Liver (tissue), 9 donors: ENCODE results near the gene DMRT1. TPM values are rescaled to one million over a fixed set of nuclear protein-coding genes. Genes with fewer than 3 reads are reported as not detected.

Source experiments
- DNase-seq: peaks from one replicate; pipeline ENCODE4 v3.0.0-alpha.2; 2017; ENCODE audit warnings: low spot score
- H3K27ac ChIP-seq, 2 donors: one replicate each; pipeline ENCODE4 v1.7.0; 2013; ENCODE audit warnings: inconsistent platforms in 2 of 2, low read length in 2 of 2, control low read depth in 1 of 2, low read depth in 1 of 2, mild to moderate bottlenecking in 1 of 2
- H3K27me3 ChIP-seq, 4 donors: one replicate each; pipeline versions ENCODE4 v1.6.1 to v1.7.0; 2013; ENCODE audit warnings: low read length in 3 of 4, inconsistent platforms in 1 of 4, mild to moderate bottlenecking in 1 of 4, moderate library complexity in 1 of 4; ENCODE audit not compliant: control insufficient read depth in 4 of 4, insufficient read depth in 4 of 4
- H3K36me3 ChIP-seq, 4 donors: one replicate each; pipeline versions ENCODE4 v1.6.1 to v1.7.0; 2013; ENCODE audit warnings: low read length in 3 of 4, mild to moderate bottlenecking in 3 of 4, low read depth in 1 of 4, moderate library complexity in 1 of 4; ENCODE audit not compliant: control insufficient read depth in 4 of 4, insufficient read depth in 3 of 4
- H3K4me1 ChIP-seq, 4 donors: one replicate each; pipeline versions ENCODE4 v1.6.1 to v1.7.0; 2013; ENCODE audit warnings: low read length in 3 of 4, mild to moderate bottlenecking in 3 of 4, moderate library complexity in 1 of 4; ENCODE audit not compliant: control insufficient read depth in 4 of 4, insufficient read depth in 4 of 4
- H3K4me3 ChIP-seq, 3 donors: one replicate each; pipeline versions ENCODE4 v1.6.1 to v1.7.0; 2013; ENCODE audit warnings: low read length in 3 of 3, control low read depth in 1 of 3, low read depth in 1 of 3, mild to moderate bottlenecking in 1 of 3
- H3K9ac ChIP-seq, 2 donors: one replicate each; pipeline ENCODE4 v1.7.0; 2013; ENCODE audit warnings: low read length in 2 of 2, mild to moderate bottlenecking in 2 of 2, moderate library complexity in 2 of 2, control low read depth in 1 of 2, low read depth in 1 of 2
- H3K9me3 ChIP-seq, 4 donors: one replicate each; pipeline versions ENCODE4 v1.6.1 to v1.7.0; 2013; ENCODE audit warnings: low read length in 3 of 4; ENCODE audit not compliant: control insufficient read depth in 4 of 4
- EGR1 ChIP-seq, 2 donors: IDR thresholded peaks; 2 replicates each; pipeline ENCODE4 v1.6.1; 2016 to 2018; ENCODE audit warnings: antibody characterized with exemption in 2 of 2, low read depth in 2 of 2
- FOXA1 ChIP-seq: IDR thresholded peaks from 2 replicates; pipeline ENCODE4 v1.6.1; 2016; ENCODE audit warnings: antibody characterized with exemption
- GABPA ChIP-seq, 2 donors: IDR thresholded peaks in 1 of 2; conservative IDR thresholded peaks in 1 of 2; 2 replicates each; pipeline ENCODE4 v1.6.1; 2016; ENCODE audit warnings: antibody characterized with exemption in 2 of 2, mild to moderate bottlenecking in 1 of 2, moderate library complexity in 1 of 2
- HNF4A ChIP-seq, 2 donors: conservative IDR thresholded peaks; 2 replicates each; pipeline ENCODE4 v1.6.1; 2016; ENCODE audit warnings: antibody characterized with exemption in 2 of 2, mild to moderate bottlenecking in 2 of 2
- HNF4G ChIP-seq: IDR thresholded peaks from 2 replicates; pipeline ENCODE4 v1.6.1; 2016; ENCODE audit warnings: antibody characterized with exemption
- JUND ChIP-seq, 2 donors: IDR thresholded peaks; 2 replicates each; pipeline ENCODE4 v1.6.1; 2016; ENCODE audit warnings: antibody characterized with exemption in 2 of 2
- NR2F2 ChIP-seq: IDR thresholded peaks from 2 replicates; pipeline ENCODE4 v1.6.1; 2016; ENCODE audit warnings: antibody characterized with exemption
- RAD21 ChIP-seq, 2 donors: IDR thresholded peaks; 2 replicates each; pipeline ENCODE4 v1.6.1; 2016; ENCODE audit warnings: antibody characterized with exemption in 2 of 2, mild to moderate bottlenecking in 2 of 2
- RXRA ChIP-seq, 2 donors: IDR thresholded peaks; 2 replicates each; pipeline ENCODE4 v1.6.1; 2017 to 2018; ENCODE audit warnings: antibody characterized with exemption in 2 of 2, mild to moderate bottlenecking in 1 of 2
- SP1 ChIP-seq: IDR thresholded peaks from 2 replicates; pipeline ENCODE4 v1.6.1; 2018; ENCODE audit warnings: antibody characterized with exemption, mild to moderate bottlenecking
- TAF1 ChIP-seq: conservative IDR thresholded peaks from 2 replicates; pipeline ENCODE4 v1.6.1; 2016; ENCODE audit warnings: antibody characterized with exemption, mild to moderate bottlenecking
- YY1 ChIP-seq: IDR thresholded peaks from 2 replicates; pipeline ENCODE4 v1.6.1; 2016; ENCODE audit warnings: antibody characterized with exemption, mild to moderate bottlenecking
- WGBS: extraction: QIAGEN DNeasy Blood & Tissue Kit; methylation state at CpG from one replicate; pipeline ENCODE4 v1.1.7; 2013; 5-methylcytosine and 5-hydroxymethylcytosine counted together
- polyA plus RNA-seq, 2 donors: library from polyadenylated mRNA; stranded (reverse) in 1 of 2; unstranded in 1 of 2; fragments of 200-250 nt in 1 of 2; fragments of >200 nt in 1 of 2; fragmentation: Nextera tagmentation in 1 of 2; extraction: Ambion mirVana in 1 of 2; gene quantifications; one replicate each; pipeline versions ENCODE4 v1.2.1 to v1.2.3, GENCODE V29; 2013 to 2015
- total RNA-seq, 2 donors: library from RNA; depleted of rRNA; stranded (reverse); fragments of >200 nt; gene quantifications; one replicate each; pipeline ENCODE4 v1.2.3, GENCODE V29; 2014
- TF ChIP-seq, protein P1 (sequence below): IDR thresholded peaks from 2 replicates; pipeline ENCODE4 v1.6.1; 2016; ENCODE audit warnings: antibody characterized with exemption, mild to moderate bottlenecking
- TF ChIP-seq, protein P2 (sequence below): IDR thresholded peaks from 2 replicates; pipeline ENCODE4 v1.6.1; 2016; ENCODE audit warnings: antibody characterized with exemption
- TF ChIP-seq, protein P3 (sequence below): IDR thresholded peaks from 2 replicates; pipeline ENCODE4 v1.6.1; 2016; ENCODE audit warnings: antibody characterized with exemption
- TF ChIP-seq, protein P4 (sequence below): IDR thresholded peaks from 2 replicates; pipeline ENCODE4 v1.6.1; 2016; ENCODE audit warnings: antibody characterized with exemption
- TF ChIP-seq, protein P5 (sequence below): fragments of 150-350 bp; IDR thresholded peaks from 2 replicates; pipeline ENCODE4 v1.5.1; 2017; ENCODE audit warnings: improper control_type of control experiment, low read depth, low read length; ENCODE audit not compliant: missing input control
- donor health status: healthy.
- donor health status: healthy.
- donor health status: healthy.
- donor health status: healthy.
- donor health status: healthy.

The DMRT1 gene
- total and polyA plus RNA-seq, 4 donors: not detected

DNA sequence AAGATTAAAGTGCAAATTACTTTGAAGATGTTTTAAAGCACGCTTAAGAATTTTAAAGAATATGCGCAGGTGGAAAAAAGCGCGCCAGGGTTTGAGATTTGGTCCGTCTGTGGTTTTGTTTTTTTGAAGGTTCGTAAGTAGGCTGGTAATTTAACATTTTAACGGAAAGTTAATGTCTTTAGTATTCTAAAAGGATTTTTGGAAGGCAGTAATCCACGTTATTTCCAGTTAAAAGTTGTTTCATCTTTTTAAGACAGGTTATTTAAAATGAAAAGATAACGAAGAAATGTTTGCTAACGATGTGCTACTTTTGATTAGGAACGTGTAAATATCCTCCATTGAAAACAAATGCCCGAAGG, 1.9 kb downstream of the DMRT1 start:
- TF ChIP-seq YY1: no peak
- Histone ChIP-seq H3K4me1 (peaks cover 0 to 15% (median 5%) of the 10 kb centered on the region in 4 donors), H3K36me3 (no peaks in the 10 kb centered on the region), H3K27me3 (peaks cover 3 to 21% (median 13%) of the 10 kb centered on the region in 4 donors), H3K4me3 (no peak overlapping the region), H3K9ac (no peak overlapping the region), H3K9me3 (no peaks in the 10 kb centered on the region), H3K27ac (no peak overlapping the region)
- 9% methylated on average over 12 of the region's 12 CpGs for WGBS
- no peak for DNase-seq

DNA sequence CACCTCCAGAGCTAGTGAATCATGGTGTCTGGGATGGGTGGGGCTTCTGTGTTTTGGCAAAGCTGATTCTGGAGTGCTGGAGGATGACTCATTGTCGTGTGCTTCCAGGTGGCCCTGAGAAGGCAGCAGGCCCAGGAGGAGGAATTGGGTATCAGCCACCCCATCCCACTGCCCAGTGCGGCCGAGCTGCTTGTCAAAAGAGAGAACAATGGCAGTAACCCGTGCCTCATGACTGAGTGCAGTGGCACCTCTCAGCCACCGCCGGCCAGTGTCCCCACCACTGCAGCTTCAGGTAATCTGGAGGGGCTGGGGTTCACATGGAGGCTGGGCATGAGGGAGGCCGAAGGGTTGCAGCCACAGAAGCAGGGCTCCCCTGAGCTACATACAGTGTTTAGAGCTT, 5.4 kb downstream of the DMRT1 start:
- WGBS: 61% methylated on average over 7 of the region's 7 CpGs

DNA sequence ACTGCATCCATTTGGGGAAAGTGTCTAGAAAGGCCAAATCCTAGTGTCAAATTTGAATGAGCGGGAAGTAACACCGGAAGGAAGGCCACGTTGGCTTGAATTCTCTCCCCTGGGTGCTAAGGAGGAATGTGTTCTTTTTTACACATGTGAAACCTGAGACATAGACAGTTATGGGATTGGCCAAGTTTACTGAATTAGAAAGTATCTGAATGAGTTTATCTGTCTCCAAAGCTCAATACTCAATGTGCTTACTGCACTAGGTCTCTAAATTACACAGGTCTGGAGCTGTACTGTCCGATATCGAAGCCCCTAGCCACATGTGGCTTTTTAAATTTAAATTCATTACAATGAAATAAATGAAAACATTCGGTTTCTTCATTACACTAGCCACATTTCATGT, 6.0 kb downstream of the DMRT1 start:
- peaks cover 0 to 4% (median 0%) of the 10 kb centered on the region in 4 donors for H3K4me1 ChIP-seq
- no peak overlapping the region for H3K27ac ChIP-seq
- no peak overlapping the region for H3K9ac ChIP-seq
- H3K36me3 ChIP-seq: no peaks in the 10 kb centered on the region
- 52% methylated on average over 6 of the region's 6 CpGs for WGBS
- H3K9me3 ChIP-seq: no peaks in the 10 kb centered on the region
- H3K4me3 ChIP-seq: no peak overlapping the region
- peaks cover 0 to 13% (median 10%) of the 10 kb centered on the region in 4 donors for H3K27me3 ChIP-seq
- no peak for DNase-seq
- TF ChIP-seq RXRA (IDR thresholded peaks at IDR 0.05) (no peak), YY1 (no peak), SP1 (no peak), HNF4A (conservative IDR thresholded peaks at IDR 0.05) (no peak), FOXA1 (no peak), JUND (IDR thresholded peaks at IDR 0.05) (no peak), EGR1 (IDR thresholded peaks at IDR 0.05; ENCODE audit: low read depth in 2 of 2) (no peak), NR2F2 (no peak), GABPA (IDR thresholded peaks at IDR 0.05 in 1 of 2, conservative IDR thresholded peaks at IDR 0.05 in 1 of 2) (no peak), HNF4G (no peak), RAD21 (IDR thresholded peaks at IDR 0.05) (no peak), TAF1 (no peak)
- TF ChIP-seq, protein P1, sequence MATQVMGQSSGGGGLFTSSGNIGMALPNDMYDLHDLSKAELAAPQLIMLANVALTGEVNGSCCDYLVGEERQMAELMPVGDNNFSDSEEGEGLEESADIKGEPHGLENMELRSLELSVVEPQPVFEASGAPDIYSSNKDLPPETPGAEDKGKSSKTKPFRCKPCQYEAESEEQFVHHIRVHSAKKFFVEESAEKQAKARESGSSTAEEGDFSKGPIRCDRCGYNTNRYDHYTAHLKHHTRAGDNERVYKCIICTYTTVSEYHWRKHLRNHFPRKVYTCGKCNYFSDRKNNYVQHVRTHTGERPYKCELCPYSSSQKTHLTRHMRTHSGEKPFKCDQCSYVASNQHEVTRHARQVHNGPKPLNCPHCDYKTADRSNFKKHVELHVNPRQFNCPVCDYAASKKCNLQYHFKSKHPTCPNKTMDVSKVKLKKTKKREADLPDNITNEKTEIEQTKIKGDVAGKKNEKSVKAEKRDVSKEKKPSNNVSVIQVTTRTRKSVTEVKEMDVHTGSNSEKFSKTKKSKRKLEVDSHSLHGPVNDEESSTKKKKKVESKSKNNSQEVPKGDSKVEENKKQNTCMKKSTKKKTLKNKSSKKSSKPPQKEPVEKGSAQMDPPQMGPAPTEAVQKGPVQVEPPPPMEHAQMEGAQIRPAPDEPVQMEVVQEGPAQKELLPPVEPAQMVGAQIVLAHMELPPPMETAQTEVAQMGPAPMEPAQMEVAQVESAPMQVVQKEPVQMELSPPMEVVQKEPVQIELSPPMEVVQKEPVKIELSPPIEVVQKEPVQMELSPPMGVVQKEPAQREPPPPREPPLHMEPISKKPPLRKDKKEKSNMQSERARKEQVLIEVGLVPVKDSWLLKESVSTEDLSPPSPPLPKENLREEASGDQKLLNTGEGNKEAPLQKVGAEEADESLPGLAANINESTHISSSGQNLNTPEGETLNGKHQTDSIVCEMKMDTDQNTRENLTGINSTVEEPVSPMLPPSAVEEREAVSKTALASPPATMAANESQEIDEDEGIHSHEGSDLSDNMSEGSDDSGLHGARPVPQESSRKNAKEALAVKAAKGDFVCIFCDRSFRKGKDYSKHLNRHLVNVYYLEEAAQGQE: no peak
- TF ChIP-seq, protein P2, sequence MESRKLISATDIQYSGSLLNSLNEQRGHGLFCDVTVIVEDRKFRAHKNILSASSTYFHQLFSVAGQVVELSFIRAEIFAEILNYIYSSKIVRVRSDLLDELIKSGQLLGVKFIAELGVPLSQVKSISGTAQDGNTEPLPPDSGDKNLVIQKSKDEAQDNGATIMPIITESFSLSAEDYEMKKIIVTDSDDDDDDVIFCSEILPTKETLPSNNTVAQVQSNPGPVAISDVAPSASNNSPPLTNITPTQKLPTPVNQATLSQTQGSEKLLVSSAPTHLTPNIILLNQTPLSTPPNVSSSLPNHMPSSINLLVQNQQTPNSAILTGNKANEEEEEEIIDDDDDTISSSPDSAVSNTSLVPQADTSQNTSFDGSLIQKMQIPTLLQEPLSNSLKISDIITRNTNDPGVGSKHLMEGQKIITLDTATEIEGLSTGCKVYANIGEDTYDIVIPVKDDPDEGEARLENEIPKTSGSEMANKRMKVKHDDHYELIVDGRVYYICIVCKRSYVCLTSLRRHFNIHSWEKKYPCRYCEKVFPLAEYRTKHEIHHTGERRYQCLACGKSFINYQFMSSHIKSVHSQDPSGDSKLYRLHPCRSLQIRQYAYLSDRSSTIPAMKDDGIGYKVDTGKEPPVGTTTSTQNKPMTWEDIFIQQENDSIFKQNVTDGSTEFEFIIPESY: no peak
- TF ChIP-seq, protein P3, sequence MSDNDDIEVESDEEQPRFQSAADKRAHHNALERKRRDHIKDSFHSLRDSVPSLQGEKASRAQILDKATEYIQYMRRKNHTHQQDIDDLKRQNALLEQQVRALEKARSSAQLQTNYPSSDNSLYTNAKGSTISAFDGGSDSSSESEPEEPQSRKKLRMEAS: no peak
- TF ChIP-seq, protein P4, sequence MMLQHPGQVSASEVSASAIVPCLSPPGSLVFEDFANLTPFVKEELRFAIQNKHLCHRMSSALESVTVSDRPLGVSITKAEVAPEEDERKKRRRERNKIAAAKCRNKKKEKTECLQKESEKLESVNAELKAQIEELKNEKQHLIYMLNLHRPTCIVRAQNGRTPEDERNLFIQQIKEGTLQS: no peak
- TF ChIP-seq, protein P5, sequence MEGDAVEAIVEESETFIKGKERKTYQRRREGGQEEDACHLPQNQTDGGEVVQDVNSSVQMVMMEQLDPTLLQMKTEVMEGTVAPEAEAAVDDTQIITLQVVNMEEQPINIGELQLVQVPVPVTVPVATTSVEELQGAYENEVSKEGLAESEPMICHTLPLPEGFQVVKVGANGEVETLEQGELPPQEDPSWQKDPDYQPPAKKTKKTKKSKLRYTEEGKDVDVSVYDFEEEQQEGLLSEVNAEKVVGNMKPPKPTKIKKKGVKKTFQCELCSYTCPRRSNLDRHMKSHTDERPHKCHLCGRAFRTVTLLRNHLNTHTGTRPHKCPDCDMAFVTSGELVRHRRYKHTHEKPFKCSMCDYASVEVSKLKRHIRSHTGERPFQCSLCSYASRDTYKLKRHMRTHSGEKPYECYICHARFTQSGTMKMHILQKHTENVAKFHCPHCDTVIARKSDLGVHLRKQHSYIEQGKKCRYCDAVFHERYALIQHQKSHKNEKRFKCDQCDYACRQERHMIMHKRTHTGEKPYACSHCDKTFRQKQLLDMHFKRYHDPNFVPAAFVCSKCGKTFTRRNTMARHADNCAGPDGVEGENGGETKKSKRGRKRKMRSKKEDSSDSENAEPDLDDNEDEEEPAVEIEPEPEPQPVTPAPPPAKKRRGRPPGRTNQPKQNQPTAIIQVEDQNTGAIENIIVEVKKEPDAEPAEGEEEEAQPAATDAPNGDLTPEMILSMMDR: no peak

More for the DNA sequence above, 5.4 kb downstream of the DMRT1 start:
- H3K4me1 ChIP-seq: peaks cover 0 to 7% (median 2%) of the 10 kb centered on the region in 4 donors
- H3K27ac ChIP-seq: no peak overlapping the region
- peaks cover under 1 to 13% (median 13%) of the 10 kb centered on the region in 4 donors for H3K27me3 ChIP-seq
- no peaks in the 10 kb centered on the region for H3K36me3 ChIP-seq
- no peak overlapping the region for H3K4me3 ChIP-seq
- no peak for TF ChIP-seq GABPA (IDR thresholded peaks at IDR 0.05 in 1 of 2, conservative IDR thresholded peaks at IDR 0.05 in 1 of 2)
- TF ChIP-seq, protein P2: no peak
- TF ChIP-seq HNF4A (conservative IDR thresholded peaks at IDR 0.05): no peak
- no peak for TF ChIP-seq RAD21 (IDR thresholded peaks at IDR 0.05)
- no peak for TF ChIP-seq EGR1 (IDR thresholded peaks at IDR 0.05; ENCODE audit: low read depth in 2 of 2)
- TF ChIP-seq FOXA1: no peak
- DNase-seq: no peak
- no peak overlapping the region for H3K9ac ChIP-seq
- H3K9me3 ChIP-seq: no peaks in the 10 kb centered on the region
